Subcutaneous adipose tissue (tissue), 4 donors: ENCODE measurements around the gene ADCYAP1. TPM values are rescaled to one million over a fixed set of nuclear protein-coding genes. Genes with fewer than 3 reads are reported as not detected.

Source experiments
- total RNA-seq, 4 donors: library from RNA; depleted of rRNA; stranded (reverse); fragments of >200 nt; gene quantifications; one replicate each; pipeline ENCODE4 v1.1.0, GENCODE V29; 2016
- TF ChIP-seq, protein P1 (sequence below): fragments of 450-650 bp; IDR thresholded peaks from one replicate; pipeline ENCODE4 v1.5.1; 2016; ENCODE audit warnings: low read depth, mild to moderate bottlenecking, control low read depth, antibody characterized with exemption, moderate library complexity

Gene ADCYAP1
- total RNA-seq, 4 donors from 2014 or later: 0.68 to 2.4 (median 1.1) TPM; not detected in 1

DNA sequence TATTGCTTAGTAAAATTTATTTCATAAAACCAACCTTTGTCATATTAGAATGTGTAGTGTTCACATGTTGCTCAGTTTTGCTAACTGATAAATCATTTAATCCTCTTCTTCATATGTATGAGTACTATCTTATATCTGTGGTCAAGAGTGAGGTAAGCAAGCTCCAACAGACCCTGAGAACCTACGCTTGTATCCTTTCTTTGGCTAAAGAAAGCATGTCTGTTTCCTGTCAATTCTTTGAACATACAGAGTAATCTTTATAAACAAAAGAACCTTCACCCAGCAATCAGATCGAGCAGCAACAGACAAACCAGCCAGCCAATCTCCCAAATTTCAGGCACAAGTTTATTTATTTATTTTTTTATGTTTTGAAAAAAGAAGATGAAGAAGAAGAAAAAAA, 6.4 kb downstream of the ADCYAP1 start:
- TF ChIP-seq, protein P1, sequence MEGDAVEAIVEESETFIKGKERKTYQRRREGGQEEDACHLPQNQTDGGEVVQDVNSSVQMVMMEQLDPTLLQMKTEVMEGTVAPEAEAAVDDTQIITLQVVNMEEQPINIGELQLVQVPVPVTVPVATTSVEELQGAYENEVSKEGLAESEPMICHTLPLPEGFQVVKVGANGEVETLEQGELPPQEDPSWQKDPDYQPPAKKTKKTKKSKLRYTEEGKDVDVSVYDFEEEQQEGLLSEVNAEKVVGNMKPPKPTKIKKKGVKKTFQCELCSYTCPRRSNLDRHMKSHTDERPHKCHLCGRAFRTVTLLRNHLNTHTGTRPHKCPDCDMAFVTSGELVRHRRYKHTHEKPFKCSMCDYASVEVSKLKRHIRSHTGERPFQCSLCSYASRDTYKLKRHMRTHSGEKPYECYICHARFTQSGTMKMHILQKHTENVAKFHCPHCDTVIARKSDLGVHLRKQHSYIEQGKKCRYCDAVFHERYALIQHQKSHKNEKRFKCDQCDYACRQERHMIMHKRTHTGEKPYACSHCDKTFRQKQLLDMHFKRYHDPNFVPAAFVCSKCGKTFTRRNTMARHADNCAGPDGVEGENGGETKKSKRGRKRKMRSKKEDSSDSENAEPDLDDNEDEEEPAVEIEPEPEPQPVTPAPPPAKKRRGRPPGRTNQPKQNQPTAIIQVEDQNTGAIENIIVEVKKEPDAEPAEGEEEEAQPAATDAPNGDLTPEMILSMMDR: no peak

GRCh38 chr18:911486-911885, 6.8 kb downstream of the ADCYAP1 start:
- TF ChIP-seq, protein P1: no peak

DNA sequence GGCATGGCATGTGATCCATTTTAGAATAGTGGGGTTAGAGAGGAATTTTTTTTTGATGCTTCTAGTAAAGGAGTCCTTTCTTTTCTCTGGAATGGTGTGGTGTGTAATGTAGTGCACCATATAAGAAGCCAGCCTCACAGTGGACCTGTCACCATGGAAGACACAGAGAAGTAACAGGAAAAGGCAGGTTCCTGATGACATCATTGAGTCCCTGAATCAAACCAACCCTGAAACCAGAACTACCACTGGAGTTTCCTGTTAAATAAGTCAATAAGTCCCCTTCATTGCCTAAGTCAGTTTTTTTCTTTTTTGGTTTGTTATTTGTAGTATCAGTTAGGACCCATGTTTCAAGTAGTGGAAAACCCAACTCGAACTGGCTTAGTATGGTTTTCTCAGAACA, 11.9 kb downstream of the ADCYAP1 start:
- TF ChIP-seq, protein P1: no peak

- TF ChIP-seq, protein P1: no peak
Measured at GRCh38 chr18:919078-919477, 14.4 kb downstream of the ADCYAP1 start.

DNA sequence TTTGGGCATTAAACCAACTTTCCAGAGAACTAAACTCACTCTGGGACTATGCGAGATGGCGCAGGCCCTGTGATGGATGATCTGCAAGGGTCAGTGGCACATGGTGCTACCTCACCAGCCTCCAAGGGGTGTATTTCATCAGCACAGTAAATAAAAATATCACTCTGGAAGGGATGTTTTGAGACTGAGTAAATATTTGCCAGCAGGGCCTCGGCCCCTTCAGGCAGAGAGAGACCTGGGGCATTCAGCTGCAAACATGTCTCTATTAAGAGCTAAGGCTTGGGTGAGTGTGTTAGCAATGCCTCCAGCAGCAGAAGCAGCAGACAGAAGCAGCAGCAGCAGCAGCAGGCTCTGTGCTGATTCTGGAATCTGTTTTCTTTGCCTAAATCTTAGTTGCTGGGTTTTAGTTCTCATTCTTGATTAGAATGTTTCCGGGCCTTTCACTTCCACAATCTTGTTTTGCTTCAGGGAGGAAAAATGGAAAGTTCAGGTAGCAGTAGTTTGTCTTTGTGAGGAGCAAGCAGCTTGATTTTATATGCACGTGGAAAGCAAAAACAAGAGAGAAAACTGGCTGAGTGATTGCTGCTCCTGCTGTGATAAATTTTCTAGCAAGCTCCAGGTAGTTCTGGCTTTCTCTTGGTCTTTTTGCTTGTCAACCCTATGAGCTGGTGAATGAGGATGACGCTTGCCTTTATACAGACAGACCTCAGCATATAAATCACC, 18.6 kb downstream of the ADCYAP1 start:
- TF ChIP-seq, protein P1: no peak

GRCh38 chr18:924987-925386, 20.3 kb downstream of the ADCYAP1 start:
- TF ChIP-seq, protein P1: no peak

- TF ChIP-seq, protein P1: no peak
Measured at GRCh38 chr18:926946-927345, 22.3 kb downstream of the ADCYAP1 start.
